OCI-LY1 (cell line): ENCODE results near the gene POU4F3.

Experiments used
- EZH2 ChIP-seq: fragments of 200-600 bp; sonication (generic), shearing (Covaris generic); IDR thresholded peaks from 2 replicates; pipeline ENCODE4 v1.8.0; 2017; ENCODE audit warnings: borderline replicate concordance, mixed run types, mild to moderate bottlenecking, antibody characterized with exemption, low read length, moderate library complexity, mixed read lengths
- TF ChIP-seq, protein P1 (sequence below): fragments of 200-600 bp; sonication (generic), shearing (Covaris generic); IDR thresholded peaks from 2 replicates; pipeline ENCODE4 v1.5.1; 2017; ENCODE audit warnings: mild to moderate bottlenecking, antibody characterized with exemption, low read length, moderate library complexity, mixed read lengths

DNA sequence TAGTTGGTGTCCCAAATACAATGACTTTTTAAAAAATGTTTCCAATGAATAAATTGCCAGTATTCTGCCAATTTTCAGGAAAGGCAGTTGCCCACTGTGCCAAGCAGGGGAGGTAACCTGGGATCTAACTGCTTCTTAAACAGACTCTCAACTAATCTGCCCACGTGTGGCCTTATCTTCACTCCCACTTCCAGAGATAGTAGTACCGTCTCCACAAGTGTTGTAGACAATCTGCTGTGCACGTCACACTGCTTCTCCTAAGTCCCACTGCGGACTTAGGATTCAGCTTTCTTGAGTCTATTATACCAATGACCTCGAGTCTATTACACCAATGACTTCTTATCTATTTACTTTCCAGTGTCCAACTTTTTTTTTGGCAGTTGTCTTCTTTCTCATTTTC is 21.2 kb downstream of the POU4F3 start:
- TF ChIP-seq, protein P1, sequence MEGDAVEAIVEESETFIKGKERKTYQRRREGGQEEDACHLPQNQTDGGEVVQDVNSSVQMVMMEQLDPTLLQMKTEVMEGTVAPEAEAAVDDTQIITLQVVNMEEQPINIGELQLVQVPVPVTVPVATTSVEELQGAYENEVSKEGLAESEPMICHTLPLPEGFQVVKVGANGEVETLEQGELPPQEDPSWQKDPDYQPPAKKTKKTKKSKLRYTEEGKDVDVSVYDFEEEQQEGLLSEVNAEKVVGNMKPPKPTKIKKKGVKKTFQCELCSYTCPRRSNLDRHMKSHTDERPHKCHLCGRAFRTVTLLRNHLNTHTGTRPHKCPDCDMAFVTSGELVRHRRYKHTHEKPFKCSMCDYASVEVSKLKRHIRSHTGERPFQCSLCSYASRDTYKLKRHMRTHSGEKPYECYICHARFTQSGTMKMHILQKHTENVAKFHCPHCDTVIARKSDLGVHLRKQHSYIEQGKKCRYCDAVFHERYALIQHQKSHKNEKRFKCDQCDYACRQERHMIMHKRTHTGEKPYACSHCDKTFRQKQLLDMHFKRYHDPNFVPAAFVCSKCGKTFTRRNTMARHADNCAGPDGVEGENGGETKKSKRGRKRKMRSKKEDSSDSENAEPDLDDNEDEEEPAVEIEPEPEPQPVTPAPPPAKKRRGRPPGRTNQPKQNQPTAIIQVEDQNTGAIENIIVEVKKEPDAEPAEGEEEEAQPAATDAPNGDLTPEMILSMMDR, result no peak
- TF ChIP-seq EZH2, result no peak
